PC-3 (cell line): ENCODE results near the gene RELL1.

ENCODE experiments used
- EZH2phosphoT487 ChIP-seq: fragments of 300-600 bp; sonication (generic); IDR thresholded peaks from 2 replicates; pipeline ENCODE4 v1.6.1; 2018; ENCODE audit warnings: mild to moderate bottlenecking, antibody characterized with exemption, low read length, borderline replicate concordance
- TF ChIP-seq, protein P1 (sequence below): fragments of 300-600 bp; sonication (generic); conservative IDR thresholded peaks from 2 replicates; pipeline ENCODE4 v1.5.1; 2017; ENCODE audit warnings: antibody characterized with exemption, low read depth, mild to moderate bottlenecking, low read length

DNA sequence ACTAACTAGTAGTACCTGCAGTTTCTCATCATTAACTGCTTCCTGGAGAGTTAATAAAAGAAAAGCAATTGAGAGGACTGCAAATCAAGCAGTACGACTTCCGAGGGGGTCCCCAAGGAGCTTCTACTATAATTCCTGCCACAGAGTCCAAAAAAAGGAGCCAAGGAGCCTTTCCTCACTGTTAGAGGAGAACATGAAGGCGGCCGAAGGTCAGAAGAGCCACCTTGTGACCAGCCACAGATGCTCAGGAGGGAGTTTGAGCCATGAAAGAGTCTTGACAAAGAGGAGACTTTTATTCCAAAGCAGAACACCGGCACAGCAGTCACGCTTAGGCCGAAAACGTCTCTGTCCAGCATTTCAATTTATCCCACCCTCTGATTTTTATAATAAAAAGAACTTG, 62.2 kb downstream of the RELL1 start:
- TF ChIP-seq, protein P1, sequence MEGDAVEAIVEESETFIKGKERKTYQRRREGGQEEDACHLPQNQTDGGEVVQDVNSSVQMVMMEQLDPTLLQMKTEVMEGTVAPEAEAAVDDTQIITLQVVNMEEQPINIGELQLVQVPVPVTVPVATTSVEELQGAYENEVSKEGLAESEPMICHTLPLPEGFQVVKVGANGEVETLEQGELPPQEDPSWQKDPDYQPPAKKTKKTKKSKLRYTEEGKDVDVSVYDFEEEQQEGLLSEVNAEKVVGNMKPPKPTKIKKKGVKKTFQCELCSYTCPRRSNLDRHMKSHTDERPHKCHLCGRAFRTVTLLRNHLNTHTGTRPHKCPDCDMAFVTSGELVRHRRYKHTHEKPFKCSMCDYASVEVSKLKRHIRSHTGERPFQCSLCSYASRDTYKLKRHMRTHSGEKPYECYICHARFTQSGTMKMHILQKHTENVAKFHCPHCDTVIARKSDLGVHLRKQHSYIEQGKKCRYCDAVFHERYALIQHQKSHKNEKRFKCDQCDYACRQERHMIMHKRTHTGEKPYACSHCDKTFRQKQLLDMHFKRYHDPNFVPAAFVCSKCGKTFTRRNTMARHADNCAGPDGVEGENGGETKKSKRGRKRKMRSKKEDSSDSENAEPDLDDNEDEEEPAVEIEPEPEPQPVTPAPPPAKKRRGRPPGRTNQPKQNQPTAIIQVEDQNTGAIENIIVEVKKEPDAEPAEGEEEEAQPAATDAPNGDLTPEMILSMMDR = no peak
- TF ChIP-seq EZH2phosphoT487 = no peak
